GM23338 (cell line): ENCODE measurements around the gene RAB7B. TPM values are rescaled to one million over a fixed set of nuclear protein-coding genes. Genes with fewer than 3 reads are reported as not detected.

ENCODE experiments used
- ATAC-seq: fragments of 200-7000 bp; cut with Tn5 transposase; 3 replicates; pipeline ENCODE4 v1.9.1; 2020
- DNase-seq: peaks from one replicate; pipeline ENCODE4 v3.0.0-alpha.2; 2015; ENCODE audit warnings: low spot score
- H2AFZ ChIP-seq: fragments of 200-600 bp; sonication (generic); 2 replicates; pipeline ENCODE4 v1.8.0; 2016; ENCODE audit warnings: antibody characterized with exemption, mild to moderate bottlenecking, moderate library complexity
- H3F3A ChIP-seq: fragments of 200-600 bp; sonication (generic); replicated peaks from 2 replicates; pipeline ENCODE4 v1.8.0; 2017; ENCODE audit warnings: antibody characterized with exemption, mixed run types, low read depth
- H3K27ac ChIP-seq: fragments of 200-600 bp; sonication (generic); 2 replicates; pipeline ENCODE4 v1.6.1; 2016; ENCODE audit warnings: low read depth
- H3K27me3 ChIP-seq: fragments of 200-600 bp; sonication (generic); 2 replicates; pipeline ENCODE4 v1.8.0; 2016; ENCODE audit warnings: mild to moderate bottlenecking, mixed run types, moderate library complexity; ENCODE audit not compliant: insufficient read depth
- H3K36me3 ChIP-seq: fragments of 200-600 bp; sonication (generic); 2 replicates; pipeline ENCODE4 v1.8.0; 2016; ENCODE audit warnings: mild to moderate bottlenecking; ENCODE audit not compliant: insufficient read depth
- H3K4me1 ChIP-seq: fragments of 200-600 bp; sonication (generic); 2 replicates; pipeline ENCODE4 v1.8.0; 2016; ENCODE audit warnings: mild to moderate bottlenecking, moderate library complexity; ENCODE audit not compliant: insufficient read depth
- H3K4me2 ChIP-seq: fragments of 200-600 bp; sonication (generic); 2 replicates; pipeline ENCODE4 v1.7.1; 2017; ENCODE audit warnings: mixed run types
- H3K4me3 ChIP-seq: fragments of 200-600 bp; sonication (generic); 2 replicates; pipeline ENCODE4 v1.6.1; 2016; ENCODE audit warnings: mixed run types
- H3K79me2 ChIP-seq: fragments of 200-600 bp; sonication (generic); replicated peaks from 2 replicates; pipeline ENCODE4 v1.8.0; 2017; ENCODE audit warnings: mild to moderate bottlenecking; ENCODE audit not compliant: insufficient read depth
- H3K9me2 ChIP-seq: fragments of 200-600 bp; sonication (generic); 2 replicates; pipeline ENCODE4 v1.8.0; 2017; ENCODE audit not compliant: insufficient read depth
- H4K20me1 ChIP-seq: fragments of 200-600 bp; sonication (generic); replicated peaks from 2 replicates; pipeline ENCODE4 v1.8.0; 2017; ENCODE audit warnings: mild to moderate bottlenecking; ENCODE audit not compliant: insufficient read depth
- H3K27ac Mint-ChIP-seq: 2 replicates; pipeline ENCODE4 v1.8.0; 2020; ENCODE audit warnings: inconsistent platforms, mild to moderate bottlenecking, moderate library complexity, mixed read lengths
- H3K27me3 Mint-ChIP-seq: 3 replicates; pipeline ENCODE4 v1.8.0; 2022; ENCODE audit warnings: low read depth, mild to moderate bottlenecking, moderate library complexity, mixed read lengths, inconsistent platforms; ENCODE audit not compliant: insufficient read depth, poor library complexity
- H3K36me3 Mint-ChIP-seq: 3 replicates; pipeline ENCODE4 v1.8.0; 2021; ENCODE audit warnings: low read depth, mild to moderate bottlenecking, inconsistent platforms, moderate library complexity, mixed read lengths
- H3K4me1 Mint-ChIP-seq: 3 replicates; pipeline ENCODE4 v1.8.0; 2020; ENCODE audit warnings: mild to moderate bottlenecking, inconsistent platforms, mixed read lengths
- H3K4me3 Mint-ChIP-seq: 3 replicates; pipeline ENCODE4 v1.8.0; 2021; ENCODE audit warnings: moderate library complexity, mild to moderate bottlenecking, inconsistent platforms, mixed read lengths
- H3K9me3 Mint-ChIP-seq: 3 replicates; pipeline ENCODE4 v1.8.0; 2020; ENCODE audit warnings: moderate library complexity, mild to moderate bottlenecking, inconsistent platforms, mixed read lengths
- CREB1 ChIP-seq: fragments of 250-450 bp; sonication (Bioruptor Pico); IDR thresholded peaks from 2 replicates; pipeline ENCODE4 v1.5.0; 2020; ENCODE audit warnings: low read depth, mild to moderate bottlenecking, moderate library complexity
- EZH2 ChIP-seq: fragments of 200-600 bp; sonication (generic); IDR thresholded peaks from one replicate; pipeline ENCODE4 v1.8.0; 2017; ENCODE audit warnings: antibody characterized with exemption, mild to moderate bottlenecking, low read depth; ENCODE audit not compliant: unreplicated experiment
- JUNB ChIP-seq: IDR thresholded peaks from one replicate; pipeline ENCODE4 v1.6.1; 2016; ENCODE audit warnings: antibody characterized with exemption; ENCODE audit not compliant: unreplicated experiment
- NANOG ChIP-seq: IDR thresholded peaks from 2 replicates; pipeline ENCODE4 v1.6.1; 2016; ENCODE audit warnings: antibody characterized with exemption, borderline replicate concordance
- POLR2AphosphoS5 ChIP-seq: IDR thresholded peaks from 2 replicates; pipeline ENCODE4 v1.6.1; 2016; ENCODE audit warnings: antibody characterized with exemption, low read depth
- STAT1 ChIP-seq: IDR thresholded peaks from one replicate; pipeline ENCODE4 v1.6.1; 2016; ENCODE audit warnings: antibody characterized with exemption; ENCODE audit not compliant: unreplicated experiment
- ZNF114 ChIP-seq: fragments of 250-450 bp; sonication (Bioruptor Pico); IDR thresholded peaks from 2 replicates; pipeline ENCODE4 v1.5.0; 2020; ENCODE audit warnings: mild to moderate bottlenecking, moderate library complexity
- ZNF331 ChIP-seq: fragments of 250-450 bp; sonication (Bioruptor Pico); IDR thresholded peaks from 2 replicates; pipeline ENCODE4 v1.5.0; 2020; ENCODE audit warnings: low read depth, mild to moderate bottlenecking, moderate library complexity
- polyA plus RNA-seq: library from polyadenylated mRNA; unstranded; fragments of >200 nt; fragmentation: Nextera tagmentation; extraction: Ambion mirVana; gene quantifications from 2 replicates; pipeline ENCODE4 v1.2.1, GENCODE V29; 2016
- total RNA-seq: library from RNA; depleted of rRNA; stranded (reverse); fragments of >200 nt; shearing (Covaris generic); gene quantifications from 2 replicates; pipeline ENCODE4 v1.2.3, GENCODE V29; 2014
- TF ChIP-seq, protein P1 (sequence below): IDR thresholded peaks from 2 replicates; pipeline ENCODE4 v1.6.1; 2016; ENCODE audit warnings: antibody characterized with exemption
- TF ChIP-seq, protein P2 (sequence below), 2 experiments: fragments of 200-600 bp in 1 of 2; sonication (generic) in 1 of 2; conservative IDR thresholded peaks; 2 replicates each; pipeline versions ENCODE4 v1.5.1 to v1.6.1; 2016 to 2017; ENCODE audit warnings: antibody characterized with exemption in 2 of 2, low read depth in 2 of 2, mild to moderate bottlenecking in 2 of 2, moderate library complexity in 1 of 2
- TF ChIP-seq, protein P3 (sequence below): IDR thresholded peaks from one replicate; pipeline ENCODE4 v1.6.1; 2018; ENCODE audit warnings: antibody characterized with exemption; ENCODE audit not compliant: unreplicated experiment
- TF ChIP-seq, protein P4 (sequence below): fragments of 250-450 bp; sonication (Bioruptor Pico); IDR thresholded peaks from 2 replicates; pipeline ENCODE4 v1.5.0; 2020; ENCODE audit warnings: mild to moderate bottlenecking, moderate library complexity

The RAB7B gene
- total and polyA plus RNA-seq, 2 experiments from 2014 or later, result not detected

DNA sequence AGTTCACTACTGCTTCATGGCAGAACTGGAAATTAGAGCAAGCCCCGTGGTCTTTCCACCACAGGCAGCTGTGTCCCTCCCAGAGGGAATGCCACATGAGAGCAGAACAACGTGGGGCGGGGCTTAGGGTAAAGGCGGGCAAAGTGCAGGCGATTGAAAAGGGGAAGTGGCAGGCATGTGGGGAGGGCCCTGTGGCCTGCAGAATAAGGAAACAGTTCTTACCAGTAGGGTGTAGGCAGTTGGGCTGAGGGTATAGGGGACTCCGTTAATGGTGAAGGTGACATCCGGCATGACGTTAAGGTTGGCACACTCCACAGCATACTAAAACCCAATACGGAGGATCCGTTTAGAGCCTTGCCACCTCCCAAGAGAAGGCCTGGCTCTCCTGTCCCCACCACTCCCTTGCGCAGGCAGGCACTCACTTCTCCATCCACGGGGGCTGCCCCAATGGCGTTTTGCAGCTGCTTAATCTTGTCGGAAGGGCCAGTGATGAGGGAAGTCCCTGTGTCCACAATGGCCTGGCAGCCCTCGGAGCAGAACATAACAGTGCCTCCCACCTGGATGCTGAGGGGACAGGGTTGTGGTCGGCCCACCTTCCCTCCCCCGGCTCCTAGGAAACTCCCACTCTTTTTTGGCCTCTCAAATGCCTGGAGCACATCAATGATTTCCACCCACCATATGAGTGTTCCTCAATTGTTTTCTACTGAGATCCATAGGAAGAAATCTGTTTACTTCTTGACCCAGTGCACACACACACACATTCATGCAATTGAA, 9.1 kb upstream of the RAB7B start (continued):
- TF ChIP-seq STAT1, result no peak
- TF ChIP-seq NANOG, result no peak

DNA sequence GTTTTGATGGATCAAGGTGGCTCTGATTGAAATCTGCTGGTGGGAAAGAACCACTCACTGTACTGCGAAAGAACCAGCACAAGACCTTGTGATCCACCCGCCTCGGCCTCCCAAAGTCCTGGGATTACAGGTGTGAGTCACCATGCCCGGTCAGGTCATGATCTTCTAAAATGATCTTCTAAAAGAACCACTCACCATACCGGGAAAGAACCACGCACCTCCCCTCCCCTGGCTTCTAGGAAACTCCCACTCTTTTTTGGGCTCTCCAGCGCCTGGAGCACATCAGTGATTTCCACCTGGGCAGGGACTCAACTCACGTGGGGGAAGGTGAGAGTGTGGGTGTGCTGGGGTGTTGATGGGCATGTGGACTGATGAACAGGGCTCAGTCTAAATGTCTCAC, 7.9 kb upstream of the RAB7B start:
- H3K79me2 ChIP-seq, result no peaks in the 10 kb centered on the region
- H3K4me3 ChIP-seq, result no peak overlapping the region
- DNase-seq, result no peak
- H3K9me2 ChIP-seq, result no peaks in the 10 kb centered on the region; the same call in 1 of the 2 replicates
- no peaks in the 10 kb centered on the region for H3K36me3 Mint-ChIP-seq
- no peak for ATAC-seq
- no peaks in the 10 kb centered on the region for H3K4me1 ChIP-seq
- no peaks in the 10 kb centered on the region for H3K9me3 Mint-ChIP-seq
- no peaks in the 10 kb centered on the region for H3F3A ChIP-seq
- H3K4me2 ChIP-seq, result no peak overlapping the region
- peaks cover under 1% of the 10 kb centered on the region for H3K27me3 Mint-ChIP-seq
- H3K27me3 ChIP-seq, result no peaks in the 10 kb centered on the region
- H3K4me1 Mint-ChIP-seq, result peaks cover 4% of the 10 kb centered on the region
- H3K27ac Mint-ChIP-seq, result no peak overlapping the region
- no peak overlapping the region for H3K4me3 Mint-ChIP-seq
- no peak overlapping the region for H3K27ac ChIP-seq
- H4K20me1 ChIP-seq, result no peaks in the 10 kb centered on the region
- H3K36me3 ChIP-seq, result no peaks in the 10 kb centered on the region
- H2AFZ ChIP-seq, result peak overlapping the region; percentile 52
- TF ChIP-seq, protein P1, sequence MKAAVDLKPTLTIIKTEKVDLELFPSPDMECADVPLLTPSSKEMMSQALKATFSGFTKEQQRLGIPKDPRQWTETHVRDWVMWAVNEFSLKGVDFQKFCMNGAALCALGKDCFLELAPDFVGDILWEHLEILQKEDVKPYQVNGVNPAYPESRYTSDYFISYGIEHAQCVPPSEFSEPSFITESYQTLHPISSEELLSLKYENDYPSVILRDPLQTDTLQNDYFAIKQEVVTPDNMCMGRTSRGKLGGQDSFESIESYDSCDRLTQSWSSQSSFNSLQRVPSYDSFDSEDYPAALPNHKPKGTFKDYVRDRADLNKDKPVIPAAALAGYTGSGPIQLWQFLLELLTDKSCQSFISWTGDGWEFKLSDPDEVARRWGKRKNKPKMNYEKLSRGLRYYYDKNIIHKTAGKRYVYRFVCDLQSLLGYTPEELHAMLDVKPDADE, result no peak
- TF ChIP-seq CREB1 (no peak), NANOG (no peak), STAT1 (no peak), ZNF331 (CRISPR knock-in tag) (no peak), POLR2AphosphoS5 (no peak), EZH2 (no peak), ZNF114 (CRISPR knock-in tag) (no peak), JUNB (no peak)
- TF ChIP-seq, protein P2, sequence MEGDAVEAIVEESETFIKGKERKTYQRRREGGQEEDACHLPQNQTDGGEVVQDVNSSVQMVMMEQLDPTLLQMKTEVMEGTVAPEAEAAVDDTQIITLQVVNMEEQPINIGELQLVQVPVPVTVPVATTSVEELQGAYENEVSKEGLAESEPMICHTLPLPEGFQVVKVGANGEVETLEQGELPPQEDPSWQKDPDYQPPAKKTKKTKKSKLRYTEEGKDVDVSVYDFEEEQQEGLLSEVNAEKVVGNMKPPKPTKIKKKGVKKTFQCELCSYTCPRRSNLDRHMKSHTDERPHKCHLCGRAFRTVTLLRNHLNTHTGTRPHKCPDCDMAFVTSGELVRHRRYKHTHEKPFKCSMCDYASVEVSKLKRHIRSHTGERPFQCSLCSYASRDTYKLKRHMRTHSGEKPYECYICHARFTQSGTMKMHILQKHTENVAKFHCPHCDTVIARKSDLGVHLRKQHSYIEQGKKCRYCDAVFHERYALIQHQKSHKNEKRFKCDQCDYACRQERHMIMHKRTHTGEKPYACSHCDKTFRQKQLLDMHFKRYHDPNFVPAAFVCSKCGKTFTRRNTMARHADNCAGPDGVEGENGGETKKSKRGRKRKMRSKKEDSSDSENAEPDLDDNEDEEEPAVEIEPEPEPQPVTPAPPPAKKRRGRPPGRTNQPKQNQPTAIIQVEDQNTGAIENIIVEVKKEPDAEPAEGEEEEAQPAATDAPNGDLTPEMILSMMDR (conservative IDR thresholded peaks at IDR 0.05; ENCODE audit: low read depth in 2 of 2), result no peak
- TF ChIP-seq, protein P3, sequence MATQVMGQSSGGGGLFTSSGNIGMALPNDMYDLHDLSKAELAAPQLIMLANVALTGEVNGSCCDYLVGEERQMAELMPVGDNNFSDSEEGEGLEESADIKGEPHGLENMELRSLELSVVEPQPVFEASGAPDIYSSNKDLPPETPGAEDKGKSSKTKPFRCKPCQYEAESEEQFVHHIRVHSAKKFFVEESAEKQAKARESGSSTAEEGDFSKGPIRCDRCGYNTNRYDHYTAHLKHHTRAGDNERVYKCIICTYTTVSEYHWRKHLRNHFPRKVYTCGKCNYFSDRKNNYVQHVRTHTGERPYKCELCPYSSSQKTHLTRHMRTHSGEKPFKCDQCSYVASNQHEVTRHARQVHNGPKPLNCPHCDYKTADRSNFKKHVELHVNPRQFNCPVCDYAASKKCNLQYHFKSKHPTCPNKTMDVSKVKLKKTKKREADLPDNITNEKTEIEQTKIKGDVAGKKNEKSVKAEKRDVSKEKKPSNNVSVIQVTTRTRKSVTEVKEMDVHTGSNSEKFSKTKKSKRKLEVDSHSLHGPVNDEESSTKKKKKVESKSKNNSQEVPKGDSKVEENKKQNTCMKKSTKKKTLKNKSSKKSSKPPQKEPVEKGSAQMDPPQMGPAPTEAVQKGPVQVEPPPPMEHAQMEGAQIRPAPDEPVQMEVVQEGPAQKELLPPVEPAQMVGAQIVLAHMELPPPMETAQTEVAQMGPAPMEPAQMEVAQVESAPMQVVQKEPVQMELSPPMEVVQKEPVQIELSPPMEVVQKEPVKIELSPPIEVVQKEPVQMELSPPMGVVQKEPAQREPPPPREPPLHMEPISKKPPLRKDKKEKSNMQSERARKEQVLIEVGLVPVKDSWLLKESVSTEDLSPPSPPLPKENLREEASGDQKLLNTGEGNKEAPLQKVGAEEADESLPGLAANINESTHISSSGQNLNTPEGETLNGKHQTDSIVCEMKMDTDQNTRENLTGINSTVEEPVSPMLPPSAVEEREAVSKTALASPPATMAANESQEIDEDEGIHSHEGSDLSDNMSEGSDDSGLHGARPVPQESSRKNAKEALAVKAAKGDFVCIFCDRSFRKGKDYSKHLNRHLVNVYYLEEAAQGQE, result no peak
- TF ChIP-seq, protein P4, sequence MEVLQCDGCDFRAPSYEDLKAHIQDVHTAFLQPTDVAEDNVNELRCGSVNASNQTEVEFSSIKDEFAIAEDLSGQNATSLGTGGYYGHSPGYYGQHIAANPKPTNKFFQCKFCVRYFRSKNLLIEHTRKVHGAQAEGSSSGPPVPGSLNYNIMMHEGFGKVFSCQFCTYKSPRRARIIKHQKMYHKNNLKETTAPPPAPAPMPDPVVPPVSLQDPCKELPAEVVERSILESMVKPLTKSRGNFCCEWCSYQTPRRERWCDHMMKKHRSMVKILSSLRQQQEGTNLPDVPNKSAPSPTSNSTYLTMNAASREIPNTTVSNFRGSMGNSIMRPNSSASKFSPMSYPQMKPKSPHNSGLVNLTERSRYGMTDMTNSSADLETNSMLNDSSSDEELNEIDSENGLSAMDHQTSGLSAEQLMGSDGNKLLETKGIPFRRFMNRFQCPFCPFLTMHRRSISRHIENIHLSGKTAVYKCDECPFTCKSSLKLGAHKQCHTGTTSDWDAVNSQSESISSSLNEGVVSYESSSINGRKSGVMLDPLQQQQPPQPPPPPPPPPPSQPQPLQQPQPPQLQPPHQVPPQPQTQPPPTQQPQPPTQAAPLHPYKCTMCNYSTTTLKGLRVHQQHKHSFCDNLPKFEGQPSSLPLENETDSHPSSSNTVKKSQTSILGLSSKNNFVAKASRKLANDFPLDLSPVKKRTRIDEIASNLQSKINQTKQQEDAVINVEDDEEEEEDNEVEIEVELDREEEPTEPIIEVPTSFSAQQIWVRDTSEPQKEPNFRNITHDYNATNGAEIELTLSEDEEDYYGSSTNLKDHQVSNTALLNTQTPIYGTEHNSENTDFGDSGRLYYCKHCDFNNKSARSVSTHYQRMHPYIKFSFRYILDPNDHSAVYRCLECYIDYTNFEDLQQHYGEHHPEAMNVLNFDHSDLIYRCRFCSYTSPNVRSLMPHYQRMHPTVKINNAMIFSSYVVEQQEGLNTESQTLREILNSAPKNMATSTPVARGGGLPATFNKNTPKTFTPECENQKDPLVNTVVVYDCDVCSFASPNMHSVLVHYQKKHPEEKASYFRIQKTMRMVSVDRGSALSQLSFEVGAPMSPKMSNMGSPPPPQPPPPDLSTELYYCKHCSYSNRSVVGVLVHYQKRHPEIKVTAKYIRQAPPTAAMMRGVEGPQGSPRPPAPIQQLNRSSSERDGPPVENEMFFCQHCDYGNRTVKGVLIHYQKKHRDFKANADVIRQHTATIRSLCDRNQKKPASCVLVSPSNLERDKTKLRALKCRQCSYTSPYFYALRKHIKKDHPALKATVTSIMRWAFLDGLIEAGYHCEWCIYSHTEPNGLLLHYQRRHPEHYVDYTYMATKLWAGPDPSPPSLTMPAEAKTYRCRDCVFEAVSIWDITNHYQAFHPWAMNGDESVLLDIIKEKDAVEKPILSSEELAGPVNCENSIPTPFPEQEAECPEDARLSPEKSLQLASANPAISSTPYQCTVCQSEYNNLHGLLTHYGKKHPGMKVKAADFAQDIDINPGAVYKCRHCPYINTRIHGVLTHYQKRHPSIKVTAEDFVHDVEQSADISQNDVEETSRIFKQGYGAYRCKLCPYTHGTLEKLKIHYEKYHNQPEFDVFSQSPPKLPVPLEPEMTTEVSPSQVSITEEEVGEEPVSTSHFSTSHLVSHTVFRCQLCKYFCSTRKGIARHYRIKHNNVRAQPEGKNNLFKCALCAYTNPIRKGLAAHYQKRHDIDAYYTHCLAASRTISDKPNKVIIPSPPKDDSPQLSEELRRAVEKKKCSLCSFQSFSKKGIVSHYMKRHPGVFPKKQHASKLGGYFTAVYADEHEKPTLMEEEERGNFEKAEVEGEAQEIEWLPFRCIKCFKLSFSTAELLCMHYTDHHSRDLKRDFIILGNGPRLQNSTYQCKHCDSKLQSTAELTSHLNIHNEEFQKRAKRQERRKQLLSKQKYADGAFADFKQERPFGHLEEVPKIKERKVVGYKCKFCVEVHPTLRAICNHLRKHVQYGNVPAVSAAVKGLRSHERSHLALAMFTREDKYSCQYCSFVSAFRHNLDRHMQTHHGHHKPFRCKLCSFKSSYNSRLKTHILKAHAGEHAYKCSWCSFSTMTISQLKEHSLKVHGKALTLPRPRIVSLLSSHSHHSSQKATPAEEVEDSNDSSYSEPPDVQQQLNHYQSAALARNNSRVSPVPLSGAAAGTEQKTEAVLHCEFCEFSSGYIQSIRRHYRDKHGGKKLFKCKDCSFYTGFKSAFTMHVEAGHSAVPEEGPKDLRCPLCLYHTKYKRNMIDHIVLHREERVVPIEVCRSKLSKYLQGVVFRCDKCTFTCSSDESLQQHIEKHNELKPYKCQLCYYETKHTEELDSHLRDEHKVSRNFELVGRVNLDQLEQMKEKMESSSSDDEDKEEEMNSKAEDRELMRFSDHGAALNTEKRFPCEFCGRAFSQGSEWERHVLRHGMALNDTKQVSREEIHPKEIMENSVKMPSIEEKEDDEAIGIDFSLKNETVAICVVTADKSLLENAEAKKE (CRISPR knock-in tag), result no peak
